Ovary (tissue), 9 donors: ENCODE results near the gene MORN5. TPM values are rescaled to one million over a fixed set of nuclear protein-coding genes. Genes with fewer than 3 reads are reported as not detected.
"Not testable (repeated sequence)": the region's sequence is repeated elsewhere in the genome, so short reads cannot be mapped to it uniquely, and the experiment has no call there.

Experiments used
- DNase-seq, 5 donors: peaks; one replicate each; pipeline ENCODE4 v3.0.0-alpha.2; 2019 to 2020
- H3K27ac ChIP-seq, 2 donors: fragments of 200-600 bp; one replicate each; pipeline versions ENCODE4 v1.5.1 to v1.8.0; 2019 to 2022
- H3K27me3 ChIP-seq: fragments of 200-600 bp; one replicate; pipeline ENCODE4 v1.8.0; 2022
- H3K36me3 ChIP-seq: fragments of 200-600 bp; sonication (generic); one replicate; pipeline ENCODE4 v1.5.1; 2019
- H3K4me1 ChIP-seq: one replicate; pipeline ENCODE4 v1.8.1; 2013; ENCODE audit warnings: mild to moderate bottlenecking, moderate library complexity; ENCODE audit not compliant: insufficient read depth
- H3K4me3 ChIP-seq: fragments of 200-600 bp; sonication (generic); one replicate; pipeline ENCODE4 v1.5.1; 2017
- H3K9me3 ChIP-seq, 2 donors: fragments of 200-600 bp in 1 of 2; sonication (generic) in 1 of 2; one replicate each; pipeline versions ENCODE4 v1.5.1 to v1.8.1; 2013 to 2019; ENCODE audit warnings: mild to moderate bottlenecking in 1 of 2, moderate library complexity in 1 of 2
- CTCF ChIP-seq, 3 donors: fragments of 450-650 bp in 2 of 3; fragments of 200-600 bp in 1 of 3; IDR thresholded peaks; one replicate each; pipeline versions ENCODE4 v1.5.1 to v1.8.0; 2016 to 2022; ENCODE audit warnings: antibody characterized with exemption in 3 of 3, mild to moderate bottlenecking in 1 of 3
- EP300 ChIP-seq: sonication (generic); formaldehyde crosslinking; IDR thresholded peaks from one replicate; pipeline ENCODE4 v1.6.1; 2017; ENCODE audit warnings: antibody characterized with exemption
- POLR2A ChIP-seq: fragments of 450-650 bp; IDR thresholded peaks from one replicate; pipeline ENCODE4 v1.6.1; 2017; ENCODE audit warnings: antibody characterized with exemption, mild to moderate bottlenecking, moderate library complexity
- WGBS, 3 donors: extraction: QIAGEN DNeasy Blood & Tissue Kit in 1 of 3; methylation state at CpG; one replicate each; pipeline versions ENCODE4 v1.1.5 to v1.1.7; 2013 to 2017; 5-methylcytosine and 5-hydroxymethylcytosine counted together
- intact Hi-C, 4 donors: fragments of 100-400 bp; cut with DNase I; formaldehyde crosslinking; loops; one replicate each; pipeline versions ENCODE4 v1.11.0 to v1.15.1; 2022 to 2023
- polyA plus RNA-seq, 2 donors: library from polyadenylated mRNA; stranded (reverse); fragments of 200-250 nt in 1 of 2; fragments of 350-450 nt in 1 of 2; fragmentation: Illumina TruSeq in 1 of 2; extraction: RNeasy Lipid Tissue Mini Kit (QIAGEN cat#74804) in 1 of 2; gene quantifications; one replicate each; pipeline ENCODE4 v1.2.3, GENCODE V29; 2013 to 2014
- total RNA-seq, 7 donors: library from RNA; depleted of rRNA in 2 of 7; stranded (reverse); fragments of >200 nt in 2 of 7; fragmentation: NEBNext Ultra II Directional in 3 of 7; extraction: Animal tissue kit (Norgen Biotek cat#: 25700) in 3 of 7; gene quantifications; one replicate each; pipeline versions ENCODE4 v1.1.0 to v1.2.4, GENCODE V29; 2016 to 2023
- donor health status: DM: no; HTN: no; CAD: no; lungs with moderate emphysema.
- donor health status: DM: no; HTN: no; CAD: no.
- donor health status: Bipolar disorder and iron deficiency.
- donor health status: DM: yes; HTN: yes; CAD: no.
- donor health status: DM: no; HTN: no; CAD: no.
- donor health status: DM: yes; HTN: yes; CAD: no.

MORN5 gene
- total and polyA plus RNA-seq, 9 donors = 0.63 to 25.4 (median 1.6) TPM; not detected in 2

GRCh38 chr9:122113574-122113973, 46.1 kb upstream of the MORN5 start:
- H3K27ac ChIP-seq = no peak overlapping the region
- TF ChIP-seq EP300 = no peak
- TF ChIP-seq POLR2A = no peak
- TF ChIP-seq CTCF (IDR thresholded peaks at IDR 0.05) = no peak
- DNase-seq = no peak
- H3K27me3 ChIP-seq = no peaks in the 10 kb centered on the region
- H3K9me3 ChIP-seq = no peaks in the 10 kb centered on the region
- intact Hi-C loops = no loop called here
- H3K4me3 ChIP-seq = no peak overlapping the region
- 29 to 37% (median 36%) methylated on average over 5 of the region's 5 CpGs for WGBS, 3 donors
- H3K36me3 ChIP-seq = no peaks in the 10 kb centered on the region
- H3K4me1 ChIP-seq = no peaks in the 10 kb centered on the region

DNA sequence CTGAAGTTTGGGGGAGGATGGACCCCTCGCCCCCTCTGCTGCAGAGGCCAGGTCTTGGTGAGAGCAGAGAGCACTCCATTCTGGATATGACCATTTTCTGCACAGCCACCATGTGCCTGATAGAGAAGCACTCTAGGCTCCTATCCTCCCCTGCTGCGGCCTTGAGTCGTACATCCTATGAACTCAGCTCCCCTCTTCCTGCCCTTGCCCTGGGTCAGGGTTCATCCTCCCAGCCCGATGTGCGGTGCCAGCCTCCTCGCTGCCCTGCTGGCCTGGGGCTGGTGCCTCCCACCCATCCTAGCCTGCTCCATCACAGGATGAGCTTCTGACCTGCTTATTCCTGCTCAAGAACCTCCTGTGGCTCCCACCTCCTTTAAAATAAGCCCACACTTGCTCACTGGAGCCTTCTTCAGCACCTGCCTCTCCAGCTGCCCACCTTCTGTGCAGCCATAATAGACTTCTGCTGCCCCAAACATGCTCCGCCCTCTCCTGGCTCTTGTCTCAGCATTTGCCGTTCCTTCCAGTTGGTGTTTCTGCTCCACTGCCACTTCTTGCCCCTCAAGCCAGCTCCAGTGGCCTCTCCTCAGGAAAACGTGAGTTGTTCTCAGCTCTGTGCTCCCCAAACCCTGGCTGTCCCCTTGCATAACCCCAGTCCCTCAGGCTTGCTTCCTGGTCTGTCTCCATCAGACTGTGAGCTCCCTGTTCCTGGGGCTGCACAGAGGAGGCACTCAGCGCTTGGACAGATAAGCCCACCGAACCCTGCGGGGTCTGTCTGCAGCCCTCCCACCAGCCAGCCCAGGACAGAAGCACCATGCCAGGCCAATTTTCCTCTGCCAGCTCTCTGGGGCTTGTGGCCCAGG, 44.3 kb upstream of the MORN5 start:
- Histone ChIP-seq H3K4me3 (no peak overlapping the region), H3K36me3 (no peaks in the 10 kb centered on the region), H3K27me3 (no peaks in the 10 kb centered on the region), H3K27ac (no peak overlapping the region), H3K9me3 (no peaks in the 10 kb centered on the region), H3K4me1 (no peaks in the 10 kb centered on the region)
- no peak for TF ChIP-seq CTCF (IDR thresholded peaks at IDR 0.05)
- TF ChIP-seq EP300 = no peak
- TF ChIP-seq POLR2A = no peak
- intact Hi-C loops = no loop called here
- no peak for DNase-seq
- WGBS, 3 donors = 47 to 59% (median 59%) methylated on average over 12 of the region's 12 CpGs

GRCh38 chr9:122116040-122116439, 43.7 kb upstream of the MORN5 start:
- Histone ChIP-seq H3K36me3 (no peaks in the 10 kb centered on the region), H3K4me3 (no peak overlapping the region), H3K4me1 (no peaks in the 10 kb centered on the region), H3K9me3 (no peaks in the 10 kb centered on the region), H3K27me3 (no peaks in the 10 kb centered on the region), H3K27ac (no peak overlapping the region)
- TF ChIP-seq EP300 (no peak), POLR2A (no peak), CTCF (IDR thresholded peaks at IDR 0.05) (no peak)
- intact Hi-C loops = no loop called here
- WGBS, 3 donors = 50 to 67% (median 65%) methylated on average over 4 of the region's 4 CpGs
- DNase-seq = no peak

GRCh38 chr9:122116448-122117173, 43.1 kb upstream of the MORN5 start:
- no peak overlapping the region for H3K4me3 ChIP-seq
- DNase-seq = no peak
- no peak overlapping the region for H3K27ac ChIP-seq
- intact Hi-C loops = no loop called here
- no peaks in the 10 kb centered on the region for H3K27me3 ChIP-seq
- 82 to 89% (median 84%) methylated on average over 10 of the region's 10 CpGs for WGBS, 3 donors
- H3K4me1 ChIP-seq = no peaks in the 10 kb centered on the region
- no peaks in the 10 kb centered on the region for H3K36me3 ChIP-seq
- TF ChIP-seq CTCF (IDR thresholded peaks at IDR 0.05) (no peak), POLR2A (no peak), EP300 (no peak)
- no peaks in the 10 kb centered on the region for H3K9me3 ChIP-seq

DNA sequence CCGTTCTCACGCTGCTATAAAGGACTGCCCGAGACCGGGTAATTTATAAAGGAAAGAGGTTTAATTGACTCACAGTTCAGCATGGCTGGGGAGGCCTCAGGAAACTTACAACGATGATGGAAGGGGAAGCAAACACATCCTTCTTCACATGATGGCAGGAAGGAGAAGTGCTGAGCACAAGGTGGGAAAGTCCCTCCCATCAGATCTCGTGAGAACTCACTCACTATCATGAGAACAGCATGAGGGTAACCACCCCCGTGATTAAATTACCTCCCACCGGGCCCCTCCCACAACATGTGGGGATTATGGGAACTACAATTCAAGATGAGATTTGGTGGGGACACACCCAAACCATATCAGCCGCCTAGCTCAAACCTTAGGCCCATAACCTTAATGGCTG, 42.5 kb upstream of the MORN5 start:
- H3K27me3 ChIP-seq, H3K4me1 ChIP-seq, H3K9me3 ChIP-seq, DNase-seq, H3K27ac ChIP-seq, intact Hi-C loops, H3K36me3 ChIP-seq, H3K4me3 ChIP-seq: not testable (repeated sequence)
- 73 to 75% (median 74%) methylated on average over 9 of the region's 9 CpGs for WGBS, 3 donors
